Chondrocyte (in vitro differentiated cells): ENCODE data around the gene NINL. TPM values are rescaled to one million over a fixed set of nuclear protein-coding genes. Genes with fewer than 3 reads are reported as not detected.
A peak's percentile ranks its signal among the peaks of the same experiment; 100 is the strongest.

Experiments used
- DNase-seq: peaks from one replicate; pipeline ENCODE4 v3.0.0; 2021; ENCODE audit warnings: mixed read lengths, low spot score
- H3K27ac Mint-ChIP-seq: one replicate; pipeline ENCODE4 v1.8.0; 2021; ENCODE audit warnings: mild to moderate bottlenecking, moderate library complexity, mixed read lengths; ENCODE audit not compliant: unreplicated experiment
- H3K27me3 Mint-ChIP-seq: 2 replicates; pipeline ENCODE4 v1.8.0; 2021; ENCODE audit warnings: low read depth, mixed read lengths
- H3K36me3 Mint-ChIP-seq: 2 replicates; pipeline ENCODE4 v1.8.0; 2021; ENCODE audit warnings: low read depth, mixed read lengths
- H3K4me1 Mint-ChIP-seq: 2 replicates; pipeline ENCODE4 v1.8.0; 2021; ENCODE audit warnings: low read depth, mild to moderate bottlenecking, mixed read lengths
- H3K4me3 Mint-ChIP-seq: one replicate; pipeline ENCODE4 v1.8.0; 2021; ENCODE audit warnings: mild to moderate bottlenecking, moderate library complexity, mixed read lengths; ENCODE audit not compliant: unreplicated experiment
- H3K9me3 Mint-ChIP-seq: 2 replicates; pipeline ENCODE4 v1.8.0; 2021; ENCODE audit warnings: low read depth, mixed read lengths
- CTCF ChIP-seq: fragments of 200-600 bp; sonication (generic); IDR thresholded peaks from 2 replicates; pipeline ENCODE4 v1.5.0; 2021; ENCODE audit warnings: antibody characterized with exemption, mild to moderate bottlenecking, moderate library complexity
- total RNA-seq: library from RNA; stranded (reverse); gene quantifications from 3 replicates; pipeline ENCODE4 v1.2.1, GENCODE V29; 2021

NINL gene
- total RNA-seq, 1 donor from 2014 or later: 10.6 TPM

- Mint-ChIP-seq H3K27me3 (no peaks in the 10 kb centered on the region), H3K9me3 (peaks cover 9% of the 10 kb centered on the region), H3K36me3 (peaks cover 4% of the 10 kb centered on the region), H3K4me1 (peaks cover 23% of the 10 kb centered on the region), H3K4me3 (peak overlapping the region; percentile 88), H3K27ac (peak overlapping the region; percentile 90)
- no peak for DNase-seq
- TF ChIP-seq CTCF: no peak
Observed at GRCh38 chr20:25408170-25408547, 177.2 kb downstream of the NINL start.

- H3K4me1 Mint-ChIP-seq: peaks cover 23% of the 10 kb centered on the region
- H3K9me3 Mint-ChIP-seq: peaks cover 13% of the 10 kb centered on the region
- H3K27ac Mint-ChIP-seq: peak within 1 kb of the TSS; percentile 90
- DNase-seq: peak; percentile 94
- peaks cover 7% of the 10 kb centered on the region for H3K36me3 Mint-ChIP-seq
- peak within 1 kb of the TSS; percentile 88 for H3K4me3 Mint-ChIP-seq
- H3K27me3 Mint-ChIP-seq: no peaks in the 10 kb centered on the region
- TF ChIP-seq CTCF: peak; percentile 2
Observed at GRCh38 chr20:25407311-25408169, 177.8 kb downstream of the NINL start, which contains the start of gene GINS1. TSS of gene GINS1 (plus strand) at chr20:25407673. CDS start at chr20:25407821, 148 bp downstream.

Other genes with a start within 250 kb of the NINL start
- gene ABHD12, start 194.7 kb downstream of the NINL start, total RNA-seq: 45.4 to 49.4 TPM (median 48.8 TPM) in 3 replicates
- gene GINS1, start 177.9 kb downstream of the NINL start, total RNA-seq: 3.5 to 7.3 TPM (median 4.9 TPM) in 3 replicates
- gene NANP, start 38.5 kb upstream of the NINL start, total RNA-seq: 6.8 to 7.8 TPM (median 7.6 TPM) in 3 replicates
- 10.7 to 12.0 TPM (median 11.2 TPM) in 3 replicates for gene ZNF337, start 111.3 kb upstream of the NINL start, total RNA-seq